ENCODE measurements around the gene REC114.
"Not testable (repeated sequence)": the region's sequence is repeated elsewhere in the genome, so short reads cannot be mapped to it uniquely, and the experiment has no call there.

Gene REC114

GRCh38 chr15:73476704-73477216 is 33.8 kb downstream of the REC114 start:
- no peak for DNase-seq (ENCODE audit: low read depth)
- no peak overlapping the region for H3K4me3 ChIP-seq (ENCODE audit: control insufficient read depth, low read depth, low read length)
- TF ChIP-seq CTCF (IDR thresholded peaks at IDR 0.05; ENCODE audit: control insufficient read depth, insufficient read depth, low read depth, low read length, missing control alignments): no peak

GRCh38 chr15:73480050-73480449 is 37.1 kb downstream of the REC114 start:
- H3K4me3 ChIP-seq (ENCODE audit: control insufficient read depth, low read depth, low read length): no peak overlapping the region
- TF ChIP-seq CTCF (IDR thresholded peaks at IDR 0.05; ENCODE audit: control insufficient read depth, insufficient read depth, low read depth, low read length, missing control alignments): no peak
- no peak for DNase-seq (ENCODE audit: low read depth)

GRCh38 chr15:73482166-73482565 is 39.2 kb downstream of the REC114 start:
- TF ChIP-seq CTCF (IDR thresholded peaks at IDR 0.05; ENCODE audit: control insufficient read depth, insufficient read depth, low read depth, low read length, missing control alignments): no peak
- no peak overlapping the region for H3K4me3 ChIP-seq (ENCODE audit: control insufficient read depth, low read depth, low read length)
- no peak for DNase-seq (ENCODE audit: low read depth)

GRCh38 chr15:73483053-73483452 is 40.1 kb downstream of the REC114 start:
- no peak for TF ChIP-seq CTCF (IDR thresholded peaks at IDR 0.05; ENCODE audit: control insufficient read depth, insufficient read depth, low read depth, low read length, missing control alignments)
- DNase-seq (ENCODE audit: low read depth): no peak
- no peak overlapping the region for H3K4me3 ChIP-seq (ENCODE audit: control insufficient read depth, low read depth, low read length)

- no peak overlapping the region for H3K4me3 ChIP-seq (ENCODE audit: control insufficient read depth, low read depth, low read length)
- no peak for DNase-seq (ENCODE audit: low read depth)
- TF ChIP-seq CTCF (IDR thresholded peaks at IDR 0.05; ENCODE audit: control insufficient read depth, insufficient read depth, low read depth, low read length, missing control alignments): no peak
Observed at GRCh38 chr15:73485372-73485771, 42.4 kb downstream of the REC114 start.

- DNase-seq (ENCODE audit: low read depth): peak; percentile 25
Observed at GRCh38 chr15:73485885-73486284, 42.9 kb downstream of the REC114 start.

GRCh38 chr15:73488698-73489097 is 45.7 kb downstream of the REC114 start:
- no peak for TF ChIP-seq CTCF (IDR thresholded peaks at IDR 0.05; ENCODE audit: control insufficient read depth, insufficient read depth, low read depth, low read length, missing control alignments)
- DNase-seq (ENCODE audit: low read depth): no peak
- no peak overlapping the region for H3K4me3 ChIP-seq (ENCODE audit: control insufficient read depth, low read depth, low read length)

More at GRCh38 chr15:73485885-73486284, 42.9 kb downstream of the REC114 start:
- H3K4me3 ChIP-seq (ENCODE audit: control insufficient read depth, low read depth, low read length): not testable (repeated sequence)

Data from AG09309 (cell line).